Measurements from ENCODE around the gene AFAP1. TPM values are rescaled to one million over a fixed set of nuclear protein-coding genes. Genes with fewer than 3 reads are reported as not detected.
A peak's percentile ranks its signal among the peaks of the same experiment; 100 is the strongest.

Gene AFAP1
- total RNA-seq, 1 experiment from 2014 or later = 94.7 TPM

DNA sequence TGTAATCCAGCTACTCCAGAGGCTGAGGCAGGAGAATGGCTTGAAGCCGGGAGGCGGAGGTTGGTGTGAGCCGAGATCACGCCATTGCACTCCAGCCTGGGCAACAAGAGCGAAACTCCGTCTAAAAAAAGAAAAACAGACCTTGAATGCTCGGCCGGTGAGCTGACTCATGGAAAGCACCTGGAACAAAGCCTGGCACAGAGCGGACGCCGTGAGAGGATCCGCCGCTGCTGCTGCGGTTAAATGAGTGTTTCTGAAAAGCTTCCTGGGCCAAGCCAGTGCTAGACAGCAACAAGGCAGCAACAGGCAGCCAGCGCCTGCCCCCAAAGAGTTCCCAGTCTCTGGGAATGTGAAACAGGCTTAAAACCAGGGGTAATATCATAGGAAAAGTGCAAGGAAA is 186.4 kb downstream of the AFAP1 start:
- ChIA-PET CTCF (no interaction called here), POLR2A (no interaction called here)
- Histone ChIP-seq H3K9me3 (ENCODE audit: control insufficient read depth, insufficient read depth, low read depth, low read length) (no peaks in the 10 kb centered on the region), H3K27me3 (ENCODE audit: control insufficient read depth, insufficient read depth, low read length) (no peaks in the 10 kb centered on the region), H3K4me3 (ENCODE audit: low read depth in 2 of 2, low read length in 2 of 2) (peak overlapping the region; percentile 82 to 91), H3K27ac (ENCODE audit: low read length) (peak overlapping the region; percentile 69), H3K4me1 (ENCODE audit: control insufficient read depth, insufficient read depth, low read length) (peaks cover 28% of the 10 kb centered on the region), H3K36me3 (ENCODE audit: control insufficient read depth, insufficient read depth, low read length) (no peaks in the 10 kb centered on the region)
- in situ Hi-C loops (cut with HindIII; ENCODE audit: low pct_unique_long_range_greater_than_20kb, low sequenced_read_pairs) (no loop called here), intact Hi-C loops (cut with micrococcal nuclease; ENCODE audit: unreplicated experiment) (no loop called here)
- ATAC-seq = no peak
- DNase-seq (ENCODE audit: low read depth, low spot score) = no peak
- BruUV-seq (replicated peaks) = no TSS peak
- TF ChIP-seq, protein P1, sequence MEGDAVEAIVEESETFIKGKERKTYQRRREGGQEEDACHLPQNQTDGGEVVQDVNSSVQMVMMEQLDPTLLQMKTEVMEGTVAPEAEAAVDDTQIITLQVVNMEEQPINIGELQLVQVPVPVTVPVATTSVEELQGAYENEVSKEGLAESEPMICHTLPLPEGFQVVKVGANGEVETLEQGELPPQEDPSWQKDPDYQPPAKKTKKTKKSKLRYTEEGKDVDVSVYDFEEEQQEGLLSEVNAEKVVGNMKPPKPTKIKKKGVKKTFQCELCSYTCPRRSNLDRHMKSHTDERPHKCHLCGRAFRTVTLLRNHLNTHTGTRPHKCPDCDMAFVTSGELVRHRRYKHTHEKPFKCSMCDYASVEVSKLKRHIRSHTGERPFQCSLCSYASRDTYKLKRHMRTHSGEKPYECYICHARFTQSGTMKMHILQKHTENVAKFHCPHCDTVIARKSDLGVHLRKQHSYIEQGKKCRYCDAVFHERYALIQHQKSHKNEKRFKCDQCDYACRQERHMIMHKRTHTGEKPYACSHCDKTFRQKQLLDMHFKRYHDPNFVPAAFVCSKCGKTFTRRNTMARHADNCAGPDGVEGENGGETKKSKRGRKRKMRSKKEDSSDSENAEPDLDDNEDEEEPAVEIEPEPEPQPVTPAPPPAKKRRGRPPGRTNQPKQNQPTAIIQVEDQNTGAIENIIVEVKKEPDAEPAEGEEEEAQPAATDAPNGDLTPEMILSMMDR (IDR thresholded peaks at IDR 0.05) = no peak
- TF ChIP-seq, protein P2, sequence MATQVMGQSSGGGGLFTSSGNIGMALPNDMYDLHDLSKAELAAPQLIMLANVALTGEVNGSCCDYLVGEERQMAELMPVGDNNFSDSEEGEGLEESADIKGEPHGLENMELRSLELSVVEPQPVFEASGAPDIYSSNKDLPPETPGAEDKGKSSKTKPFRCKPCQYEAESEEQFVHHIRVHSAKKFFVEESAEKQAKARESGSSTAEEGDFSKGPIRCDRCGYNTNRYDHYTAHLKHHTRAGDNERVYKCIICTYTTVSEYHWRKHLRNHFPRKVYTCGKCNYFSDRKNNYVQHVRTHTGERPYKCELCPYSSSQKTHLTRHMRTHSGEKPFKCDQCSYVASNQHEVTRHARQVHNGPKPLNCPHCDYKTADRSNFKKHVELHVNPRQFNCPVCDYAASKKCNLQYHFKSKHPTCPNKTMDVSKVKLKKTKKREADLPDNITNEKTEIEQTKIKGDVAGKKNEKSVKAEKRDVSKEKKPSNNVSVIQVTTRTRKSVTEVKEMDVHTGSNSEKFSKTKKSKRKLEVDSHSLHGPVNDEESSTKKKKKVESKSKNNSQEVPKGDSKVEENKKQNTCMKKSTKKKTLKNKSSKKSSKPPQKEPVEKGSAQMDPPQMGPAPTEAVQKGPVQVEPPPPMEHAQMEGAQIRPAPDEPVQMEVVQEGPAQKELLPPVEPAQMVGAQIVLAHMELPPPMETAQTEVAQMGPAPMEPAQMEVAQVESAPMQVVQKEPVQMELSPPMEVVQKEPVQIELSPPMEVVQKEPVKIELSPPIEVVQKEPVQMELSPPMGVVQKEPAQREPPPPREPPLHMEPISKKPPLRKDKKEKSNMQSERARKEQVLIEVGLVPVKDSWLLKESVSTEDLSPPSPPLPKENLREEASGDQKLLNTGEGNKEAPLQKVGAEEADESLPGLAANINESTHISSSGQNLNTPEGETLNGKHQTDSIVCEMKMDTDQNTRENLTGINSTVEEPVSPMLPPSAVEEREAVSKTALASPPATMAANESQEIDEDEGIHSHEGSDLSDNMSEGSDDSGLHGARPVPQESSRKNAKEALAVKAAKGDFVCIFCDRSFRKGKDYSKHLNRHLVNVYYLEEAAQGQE (IDR thresholded peaks at IDR 0.05; ENCODE audit: insufficient read depth in 1 of 2, low read depth in 2 of 2, low read length in 1 of 2) = no peak
- TF ChIP-seq TCF7L2 (IDR thresholded peaks at IDR 0.05; ENCODE audit: low read depth, low read length) (no peak), POLR2AphosphoS5 (IDR thresholded peaks at IDR 0.05; ENCODE audit: low read depth, low read length) (no peak), SIN3A (IDR thresholded peaks at IDR 0.05; ENCODE audit: borderline replicate concordance, insufficient read depth, low read depth, low read length) (no peak)

DNA sequence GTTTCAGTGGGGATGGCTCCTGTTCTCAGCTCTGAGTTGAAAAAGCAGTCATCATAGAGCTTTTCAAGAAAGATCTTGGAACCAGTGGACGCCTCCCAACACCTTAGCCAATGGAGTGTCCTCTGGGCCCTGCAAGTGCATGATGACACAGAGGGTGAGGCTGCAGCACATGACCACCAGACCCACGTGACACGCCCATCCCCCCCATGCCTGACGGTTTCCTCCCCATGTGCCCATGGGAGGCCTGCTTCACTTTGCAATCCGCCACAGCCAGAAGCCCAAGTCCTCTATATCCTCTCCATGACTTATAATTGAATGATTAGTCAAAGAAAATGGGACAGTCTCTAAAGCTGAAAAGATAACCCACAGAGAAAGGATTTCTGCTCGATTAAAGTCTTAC is 187.0 kb downstream of the AFAP1 start:
- BruUV-seq (replicated peaks) = no TSS peak
- CTCF ChIA-PET = no interaction called here
- H3K4me3 ChIP-seq (ENCODE audit: low read depth in 2 of 2, low read length in 2 of 2) = no peak overlapping the region
- DNase-seq (ENCODE audit: low read depth, low spot score) = no peak
- peak overlapping the region; percentile 69 for H3K27ac ChIP-seq (ENCODE audit: low read length)
- TF ChIP-seq POLR2AphosphoS5 (IDR thresholded peaks at IDR 0.05; ENCODE audit: low read depth, low read length) (no peak), SIN3A (IDR thresholded peaks at IDR 0.05; ENCODE audit: borderline replicate concordance, insufficient read depth, low read depth, low read length) (no peak), TCF7L2 (IDR thresholded peaks at IDR 0.05; ENCODE audit: low read depth, low read length) (no peak)
- TF ChIP-seq, protein P1 (IDR thresholded peaks at IDR 0.05) = no peak
- TF ChIP-seq, protein P2 (IDR thresholded peaks at IDR 0.05; ENCODE audit: insufficient read depth in 1 of 2, low read depth in 2 of 2, low read length in 1 of 2) = no peak
- peaks cover 21% of the 10 kb centered on the region for H3K4me1 ChIP-seq (ENCODE audit: control insufficient read depth, insufficient read depth, low read length)
- H3K9me3 ChIP-seq (ENCODE audit: control insufficient read depth, insufficient read depth, low read depth, low read length) = no peaks in the 10 kb centered on the region
- POLR2A ChIA-PET = no interaction called here
- intact Hi-C loops (cut with micrococcal nuclease; ENCODE audit: unreplicated experiment) = no loop called here
- in situ Hi-C loops (cut with HindIII; ENCODE audit: low pct_unique_long_range_greater_than_20kb, low sequenced_read_pairs) = no loop called here
- no peaks in the 10 kb centered on the region for H3K36me3 ChIP-seq (ENCODE audit: control insufficient read depth, insufficient read depth, low read length)
- no peak for ATAC-seq
- no peaks in the 10 kb centered on the region for H3K27me3 ChIP-seq (ENCODE audit: control insufficient read depth, insufficient read depth, low read length)
